DND-41 (cell line): ENCODE measurements around the gene LILRA5.
A peak's percentile ranks its signal among the peaks of the same experiment; 100 is the strongest.

Experiments used
- ATAC-seq: fragments of 200-7000 bp; cut with Tn5 transposase; 3 replicates; pipeline ENCODE4 v1.9.1; 2021; ENCODE audit warnings: low read depth; ENCODE audit not compliant: insufficient read depth
- DNase-seq: peaks from one replicate; pipeline ENCODE4 v3.0.0-alpha.2; 2020
- H2AFZ ChIP-seq: 2 replicates; pipeline ENCODE4 v1.6.0; 2012; ENCODE audit warnings: low read depth, low read length
- H3K27ac ChIP-seq: 2 replicates; pipeline ENCODE4 v1.5.1; 2012; ENCODE audit warnings: low read length, inconsistent platforms
- H3K27me3 ChIP-seq: fragments of 200-600 bp; sonication (generic); 2 replicates; pipeline ENCODE4 v1.6.0; 2012; ENCODE audit warnings: low read length, mild to moderate bottlenecking, inconsistent platforms; ENCODE audit not compliant: insufficient read depth, poor library complexity
- H3K36me3 ChIP-seq: 2 replicates; pipeline ENCODE4 v1.5.1; 2012; ENCODE audit warnings: low read length, inconsistent platforms; ENCODE audit not compliant: insufficient read depth
- H3K4me1 ChIP-seq: 2 replicates; pipeline ENCODE4 v1.5.1; 2012; ENCODE audit warnings: mild to moderate bottlenecking, low read length; ENCODE audit not compliant: insufficient read depth
- H3K4me2 ChIP-seq: 2 replicates; pipeline ENCODE4 v1.6.0; 2012; ENCODE audit warnings: mild to moderate bottlenecking, moderate library complexity, low read length, inconsistent platforms; ENCODE audit not compliant: insufficient read depth
- H3K4me3 ChIP-seq, 2 experiments: fragments of 200-600 bp in 1 of 2; shearing (Covaris generic) in 1 of 2; 2 replicates each; pipeline ENCODE4 v1.5.1; 2012 to 2016; ENCODE audit warnings: inconsistent platforms in 2 of 2, low read length in 2 of 2, mild to moderate bottlenecking in 2 of 2, low read depth in 1 of 2, moderate library complexity in 1 of 2
- H3K79me2 ChIP-seq: 2 replicates; pipeline ENCODE4 v1.6.0; 2012; ENCODE audit warnings: low read length, inconsistent platforms; ENCODE audit not compliant: insufficient read depth
- H3K9ac ChIP-seq: 2 replicates; pipeline ENCODE4 v1.6.0; 2012; ENCODE audit warnings: low read depth, mild to moderate bottlenecking, inconsistent platforms, low read length, moderate library complexity
- H3K9me3 ChIP-seq: 2 replicates; pipeline ENCODE4 v1.5.1; 2012; ENCODE audit warnings: low read length, moderate library complexity, mild to moderate bottlenecking, inconsistent platforms; ENCODE audit not compliant: insufficient read depth, severe bottlenecking
- H4K20me1 ChIP-seq: 2 replicates; pipeline ENCODE4 v1.6.0; 2012; ENCODE audit warnings: low read length; ENCODE audit not compliant: insufficient read depth
- CTCF ChIP-seq: IDR thresholded peaks from 2 replicates; pipeline ENCODE4 v1.5.1; 2012; ENCODE audit warnings: borderline replicate concordance, low read length, moderate library complexity, mild to moderate bottlenecking; ENCODE audit not compliant: poor library complexity, severe bottlenecking; ENCODE audit errors: extremely low read depth
- EZH2 ChIP-seq: IDR thresholded peaks from 3 replicates; pipeline ENCODE4 v1.6.1; 2012; ENCODE audit warnings: borderline replicate concordance, low read depth, mild to moderate bottlenecking, moderate library complexity, low read length, inconsistent platforms; ENCODE audit not compliant: severe bottlenecking

The LILRA5 gene

DNA sequence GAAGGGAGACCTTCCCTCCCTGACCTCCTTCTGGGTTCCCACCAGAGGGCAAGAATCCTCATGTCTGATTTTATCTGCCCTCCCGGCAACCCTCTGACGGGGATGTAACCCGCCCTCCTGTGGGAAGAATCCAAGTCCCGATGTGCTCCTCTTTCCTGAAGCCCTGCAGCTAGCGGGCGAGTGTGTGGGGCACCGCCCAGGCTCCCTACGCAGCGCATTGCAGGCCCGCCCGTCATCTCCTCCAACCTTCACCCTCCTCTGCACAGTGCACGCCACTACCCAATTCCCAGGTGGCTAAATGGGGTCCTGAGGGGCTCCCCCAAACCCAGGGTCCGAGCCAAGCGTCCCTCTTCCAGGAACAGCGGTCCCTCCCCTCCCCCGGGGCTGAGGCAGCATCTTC is 44.4 kb upstream of the LILRA5 start:
- H3K79me2 ChIP-seq = peaks cover 25% of the 10 kb centered on the region

GRCh38 chr19:54356444-54357056 is 43.6 kb upstream of the LILRA5 start:
- ATAC-seq (no peak), DNase-seq (peak; percentile 17)
- H3K79me2 ChIP-seq = peaks cover 20% of the 10 kb centered on the region
- H3K27me3 ChIP-seq = no peaks in the 10 kb centered on the region
- H3K27ac ChIP-seq = no peak overlapping the region; the same call in 1 of the 2 replicates
- H3K4me2 ChIP-seq = no peak overlapping the region
- H3K4me3 ChIP-seq = no peak overlapping the region
- H3K9ac ChIP-seq = no peak overlapping the region
- H3K36me3 ChIP-seq = peaks cover 54% of the 10 kb centered on the region
- H4K20me1 ChIP-seq = peaks cover 46% of the 10 kb centered on the region
- H2AFZ ChIP-seq = no peak overlapping the region
- peaks cover 6% of the 10 kb centered on the region; the same call in 1 of the 2 replicates for H3K4me1 ChIP-seq
- H3K9me3 ChIP-seq = no peaks in the 10 kb centered on the region
- TF ChIP-seq EZH2 (no peak), CTCF (no peak)

More for the DNA sequence above, 44.4 kb upstream of the LILRA5 start:
- no peak for ATAC-seq
- H2AFZ ChIP-seq = no peak overlapping the region
- no peak for TF ChIP-seq EZH2
- no peak for TF ChIP-seq CTCF
- H4K20me1 ChIP-seq = peaks cover 40% of the 10 kb centered on the region
- no peak overlapping the region for H3K4me2 ChIP-seq
- peak overlapping the region; percentile 40; the same call in 1 of the 2 replicates for H3K27ac ChIP-seq
- DNase-seq = peak; percentile 22
- H3K4me3 ChIP-seq = no peak overlapping the region
- peaks cover 10% of the 10 kb centered on the region; the same call in 1 of the 2 replicates for H3K4me1 ChIP-seq
- no peaks in the 10 kb centered on the region for H3K27me3 ChIP-seq
- peaks cover 58% of the 10 kb centered on the region for H3K36me3 ChIP-seq
- H3K9ac ChIP-seq = no peak overlapping the region
- no peaks in the 10 kb centered on the region for H3K9me3 ChIP-seq

DNA sequence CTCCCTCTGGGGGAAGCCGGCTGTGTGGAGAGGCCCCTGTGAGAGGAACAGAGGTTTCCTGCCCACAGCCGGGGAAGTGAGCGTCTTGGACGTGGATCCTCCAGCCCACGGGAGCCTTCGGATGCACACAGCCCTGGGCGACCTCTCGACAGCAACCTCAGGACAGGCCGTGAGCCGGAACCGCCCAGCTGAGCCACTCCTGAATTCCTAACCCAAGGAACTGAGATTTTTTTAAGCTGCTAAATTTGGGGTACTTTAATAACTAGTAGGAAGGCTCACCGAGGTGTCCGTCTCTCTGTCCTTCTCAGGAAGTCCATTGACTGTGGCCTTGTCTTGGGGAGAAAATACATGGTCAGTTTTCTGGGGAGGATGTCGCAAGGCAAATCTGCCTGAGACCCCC is 42.7 kb upstream of the LILRA5 start:
- H2AFZ ChIP-seq = no peak overlapping the region
- DNase-seq = no peak

More for the DNA sequence above, 42.7 kb upstream of the LILRA5 start:
- H3K4me1 ChIP-seq = peaks cover 2% of the 10 kb centered on the region; the same call in 1 of the 2 replicates
- TF ChIP-seq EZH2 = no peak
- no peak for TF ChIP-seq CTCF
- H3K27me3 ChIP-seq = no peaks in the 10 kb centered on the region
- no peak overlapping the region for H3K4me3 ChIP-seq
- H3K9me3 ChIP-seq = no peaks in the 10 kb centered on the region
- H3K36me3 ChIP-seq = peaks cover 46% of the 10 kb centered on the region
- H4K20me1 ChIP-seq = peaks cover 41% of the 10 kb centered on the region
- peaks cover 12% of the 10 kb centered on the region; the same call in 1 of the 2 replicates for H3K79me2 ChIP-seq
- no peak for ATAC-seq
- no peak overlapping the region for H3K27ac ChIP-seq
- no peak overlapping the region for H3K4me2 ChIP-seq
- no peak overlapping the region for H3K9ac ChIP-seq
